Adrenal gland (tissue), 12 donors: ENCODE measurements around the gene FREM2. TPM values are rescaled to one million over a fixed set of nuclear protein-coding genes. Genes with fewer than 3 reads are reported as not detected.

Source experiments
- DNase-seq, 7 donors: peaks; one replicate each; pipeline ENCODE4 v3.0.0-alpha.2; 2019 to 2020
- H3K27ac ChIP-seq, 5 donors: fragments of 200-600 bp; sonication (generic) in 4 of 5; 1 replicate in 3 of 5; 2 replicates in 2 of 5; pipeline versions ENCODE4 v1.5.1 to v1.8.0; 2016 to 2020; ENCODE audit warnings: mild to moderate bottlenecking in 1 of 5
- H3K27me3 ChIP-seq: fragments of 200-600 bp; 2 replicates; pipeline ENCODE4 v1.8.0; 2021
- H3K36me3 ChIP-seq, 2 donors: fragments of 200-600 bp; replicated peaks in 1 of 2; 1 replicate in 1 of 2; 2 replicates in 1 of 2; pipeline versions ENCODE4 v1.5.1 to v1.8.0; 2018 to 2022
- H3K4me1 ChIP-seq, 2 donors: fragments of 200-600 bp; replicated peaks in 1 of 2; 1 replicate in 1 of 2; 2 replicates in 1 of 2; pipeline versions ENCODE4 v1.5.1 to v1.8.0; 2018 to 2021
- H3K4me3 ChIP-seq, 4 donors: fragments of 200-600 bp; sonication (generic) in 3 of 4; one replicate each; pipeline ENCODE4 v1.5.1; 2016 to 2018
- H3K9me3 ChIP-seq, 3 donors: fragments of 200-600 bp; sonication (generic) in 1 of 3; replicated peaks in 1 of 3; 1 replicate in 2 of 3; 2 replicates in 1 of 3; pipeline versions ENCODE4 v1.5.1 to v1.8.0; 2016 to 2021
- CTCF ChIP-seq, 6 experiments: fragments of 450-650 bp in 4 of 6; fragments of 200-600 bp in 2 of 6; sonication (generic) in 1 of 6; IDR thresholded peaks; 1 replicate in 5 of 6; 2 replicates in 1 of 6; pipeline versions ENCODE4 v1.5.1 to v1.8.0; 2016 to 2021; ENCODE audit warnings: antibody characterized with exemption in 6 of 6, mild to moderate bottlenecking in 2 of 6, moderate library complexity in 1 of 6
- POLR2A ChIP-seq, 2 donors: fragments of 450-650 bp; IDR thresholded peaks; one replicate each; pipeline ENCODE4 v1.6.1; 2017; ENCODE audit warnings: antibody characterized with exemption in 2 of 2, mild to moderate bottlenecking in 2 of 2, moderate library complexity in 1 of 2
- WGBS, 4 donors: extraction: QIAGEN DNeasy Blood & Tissue Kit in 2 of 4; methylation state at CpG; one replicate each; pipeline versions ENCODE4 v1.1.5 to v1.1.7; 2013 to 2017; 5-methylcytosine and 5-hydroxymethylcytosine counted together
- intact Hi-C, 2 donors: fragments of 100-400 bp; cut with DNase I; formaldehyde crosslinking; loops; one replicate each; pipeline versions ENCODE4 v1.14.1 to v1.15.0; 2022 to 2023
- polyA plus RNA-seq, 3 donors: library from polyadenylated mRNA; stranded (reverse); fragments of 200-250 nt in 2 of 3; fragments of 350-450 nt in 1 of 3; fragmentation: Illumina TruSeq in 1 of 3; extraction: RNeasy Lipid Tissue Mini Kit (QIAGEN cat#74804) in 1 of 3; gene quantifications; one replicate each; pipeline ENCODE4 v1.2.3, GENCODE V29; 2013 to 2014
- total RNA-seq, 9 donors: library from RNA; depleted of rRNA in 4 of 9; stranded (reverse); fragments of >200 nt in 4 of 9; fragments of 120-200 nt in 1 of 9; fragmentation: NEBNext Ultra II Directional in 1 of 9; extraction: Animal tissue kit (Norgen Biotek cat#: 25700) in 1 of 9; gene quantifications; one replicate each; pipeline versions ENCODE4 v1.1.0 to v1.2.4, GENCODE V29; 2013 to 2023
- donor health status: healthy with polysubstance abuse.
- donor health status: Bipolar disorder and iron deficiency.
- donor health status: DM: yes; HTN: yes; CAD: no.
- donor health status: DM: no; HTN: no; CAD: no.
- donor health status: DM: no; HTN: no; CAD: no.
- donor health status: DM: yes; HTN: yes; CAD: no.

Gene FREM2
- total and polyA plus RNA-seq, 12 donors: 0.10 to 414 (median 0.58) TPM

- Histone ChIP-seq H3K4me1 (no peaks in the 10 kb centered on the region), H3K9me3 (no peaks in the 10 kb centered on the region), H3K27me3 (no peaks in the 10 kb centered on the region), H3K4me3 (no peak overlapping the region), H3K36me3 (no peaks in the 10 kb centered on the region), H3K27ac (no peak overlapping the region)
- WGBS, 4 donors: 62 to 72% (median 68%) methylated on average over 5 of the region's 5 CpGs
- TF ChIP-seq CTCF (IDR thresholded peaks at IDR 0.05) (no peak), POLR2A (IDR thresholded peaks at IDR 0.05) (no peak)
- intact Hi-C loops: no loop called here
- DNase-seq: no peak
These were observed 18.5 kb downstream of the FREM2 start for GRCh38 chr13:38705365-38705764.

- H3K36me3 ChIP-seq: no peaks in the 10 kb centered on the region
- H3K27me3 ChIP-seq: no peaks in the 10 kb centered on the region
- intact Hi-C loops: no loop called here
- DNase-seq: no peak
- WGBS, 4 donors: 67 to 75% (median 74%) methylated on average over 3 of the region's 3 CpGs
- H3K4me1 ChIP-seq: no peaks in the 10 kb centered on the region
- H3K4me3 ChIP-seq: no peak overlapping the region
- no peaks in the 10 kb centered on the region for H3K9me3 ChIP-seq
- TF ChIP-seq CTCF (IDR thresholded peaks at IDR 0.05) (no peak), POLR2A (IDR thresholded peaks at IDR 0.05) (no peak)
- H3K27ac ChIP-seq: no peak overlapping the region
These were observed 20.6 kb downstream of the FREM2 start for GRCh38 chr13:38707460-38707859.

GRCh38 chr13:38713046-38713445 is 26.2 kb downstream of the FREM2 start:
- WGBS, 4 donors: 61 to 77% (median 69%) methylated on average over 2 of the region's 2 CpGs
- no peaks in the 10 kb centered on the region for H3K36me3 ChIP-seq
- no peaks in the 10 kb centered on the region for H3K4me1 ChIP-seq
- no peak overlapping the region for H3K27ac ChIP-seq
- DNase-seq: no peak
- no peaks in the 10 kb centered on the region for H3K9me3 ChIP-seq
- no peaks in the 10 kb centered on the region for H3K27me3 ChIP-seq
- intact Hi-C loops: no loop called here
- TF ChIP-seq POLR2A (IDR thresholded peaks at IDR 0.05): no peak
- no peak overlapping the region for H3K4me3 ChIP-seq

GRCh38 chr13:38718374-38718773 is 31.5 kb downstream of the FREM2 start:
- 70 to 80% (median 77%) methylated on average over 4 of the region's 4 CpGs for WGBS, 4 donors

More at GRCh38 chr13:38718374-38718773, 31.5 kb downstream of the FREM2 start:
- Histone ChIP-seq H3K27me3 (no peaks in the 10 kb centered on the region), H3K36me3 (no peaks in the 10 kb centered on the region), H3K9me3 (no peaks in the 10 kb centered on the region), H3K4me1 (no peaks in the 10 kb centered on the region), H3K27ac (no peak overlapping the region), H3K4me3 (no peak overlapping the region)
- intact Hi-C loops: no loop called here
- no peak for TF ChIP-seq CTCF (IDR thresholded peaks at IDR 0.05)
- DNase-seq: no peak
